HG03066 (cell line): ENCODE measurements around the gene KCNE1.

ENCODE experiments used
- ATAC-seq: cut with Tn5 transposase; IDR thresholded peaks from one replicate; pipeline ENCODE4 v1.9.1; 2021; ENCODE audit warnings: low read depth; ENCODE audit not compliant: unreplicated experiment

KCNE1 gene

DNA sequence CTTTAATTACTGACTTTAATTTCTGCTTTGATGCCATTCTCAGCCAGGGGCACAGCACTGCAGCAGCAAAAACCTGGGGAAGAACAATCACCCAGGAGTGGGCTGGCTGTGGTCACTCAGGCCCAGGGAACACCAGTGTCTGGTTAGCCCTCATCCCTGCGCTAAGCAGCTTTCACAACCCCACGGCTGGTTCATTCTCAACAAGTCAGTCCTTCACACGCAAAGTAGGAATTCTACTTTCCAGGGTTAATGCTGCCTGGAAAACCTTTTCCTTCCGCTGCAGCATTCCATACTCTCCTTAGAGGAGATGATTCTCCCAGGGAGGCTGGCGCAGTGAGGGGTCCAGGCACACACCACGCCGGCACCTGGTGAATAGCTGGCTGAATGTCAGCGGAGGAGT, 24.3 kb upstream of the KCNE1 start:
- ATAC-seq: no peak

GRCh38 chr21:34535886-34536285, 23.9 kb upstream of the KCNE1 start:
- ATAC-seq: no peak

DNA sequence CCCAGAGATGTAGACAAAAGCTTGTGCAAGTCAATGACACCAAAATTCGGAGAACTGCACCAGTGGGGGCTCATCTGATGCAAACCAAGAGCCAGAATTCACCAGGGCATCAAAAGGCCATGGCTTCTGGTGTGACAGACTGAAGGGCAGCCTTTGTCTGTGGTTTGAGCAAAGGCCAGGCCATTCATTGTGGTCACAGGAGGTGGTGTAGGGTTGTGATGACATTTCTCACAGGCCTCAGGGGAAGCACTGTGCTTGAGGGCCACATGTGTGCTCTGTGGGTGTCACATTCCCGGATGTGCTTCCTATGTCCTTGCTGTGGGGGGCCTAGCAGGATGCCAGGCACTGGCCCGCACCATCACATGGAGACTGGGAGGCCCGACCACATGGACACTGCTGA, 22.5 kb upstream of the KCNE1 start:
- ATAC-seq: no peak

DNA sequence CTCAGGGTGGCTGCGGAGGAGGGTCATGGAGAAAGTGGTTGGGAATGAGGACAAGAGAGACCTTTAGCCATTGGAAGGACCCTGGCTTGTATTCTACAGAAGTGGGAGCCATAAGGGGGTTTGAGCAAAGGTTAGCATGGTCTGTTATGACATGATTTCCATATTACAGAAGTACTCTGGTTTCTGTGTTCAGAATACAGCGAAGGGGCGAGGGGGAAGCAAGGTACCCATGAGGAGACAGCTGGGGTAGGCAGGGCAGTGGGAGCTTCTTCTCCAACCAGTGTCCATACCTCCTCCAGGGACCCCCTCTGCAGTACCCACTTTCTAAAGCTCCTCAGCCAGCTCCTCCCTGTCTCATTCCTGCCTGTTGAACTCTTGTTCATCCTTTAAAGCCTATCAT, 21.9 kb upstream of the KCNE1 start:
- ATAC-seq: no peak

DNA sequence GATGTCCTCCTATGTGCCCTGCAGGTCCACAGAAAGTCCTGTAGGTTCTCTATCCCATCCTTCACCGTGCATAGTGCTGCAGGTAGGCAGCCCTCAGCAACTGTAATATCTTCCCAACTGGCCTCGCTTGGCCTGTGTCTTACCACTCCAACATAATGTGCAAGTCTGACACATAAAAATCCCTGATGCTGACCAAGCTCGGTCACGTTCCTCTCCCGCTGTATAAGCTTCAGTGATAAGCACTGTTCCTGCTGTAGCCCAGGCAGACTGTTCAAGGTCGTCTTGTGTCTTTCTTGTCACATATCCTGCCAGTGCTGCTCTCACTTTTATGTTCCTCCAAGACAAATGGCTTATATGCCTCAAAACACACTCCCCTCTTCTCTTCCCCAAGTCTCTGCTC, 19.4 kb upstream of the KCNE1 start:
- ATAC-seq: no peak

- ATAC-seq: no peak
Observed at GRCh38 chr21:34530261-34530660, 18.3 kb upstream of the KCNE1 start.

DNA sequence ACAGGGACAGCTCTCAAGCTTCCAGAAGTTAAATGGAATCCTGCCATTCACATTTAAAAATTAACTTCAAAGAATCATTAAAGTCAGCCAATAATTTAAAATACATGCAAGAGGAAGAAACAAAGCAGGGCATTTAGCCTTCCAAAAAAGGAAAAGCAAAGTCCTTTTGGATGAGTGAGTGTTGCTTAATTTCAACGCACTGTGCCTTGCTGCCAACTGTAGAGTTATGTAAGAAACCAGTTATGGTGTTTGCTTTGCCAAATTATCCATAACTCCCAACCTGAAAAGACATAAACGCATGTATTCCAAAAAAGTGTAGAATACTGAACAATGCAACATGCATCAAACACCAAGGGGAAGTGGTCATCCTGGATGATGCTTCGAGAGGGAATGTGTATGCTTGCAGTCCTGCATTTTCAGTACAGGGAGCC, 16.1 kb upstream of the KCNE1 start:
- no peak for ATAC-seq

DNA sequence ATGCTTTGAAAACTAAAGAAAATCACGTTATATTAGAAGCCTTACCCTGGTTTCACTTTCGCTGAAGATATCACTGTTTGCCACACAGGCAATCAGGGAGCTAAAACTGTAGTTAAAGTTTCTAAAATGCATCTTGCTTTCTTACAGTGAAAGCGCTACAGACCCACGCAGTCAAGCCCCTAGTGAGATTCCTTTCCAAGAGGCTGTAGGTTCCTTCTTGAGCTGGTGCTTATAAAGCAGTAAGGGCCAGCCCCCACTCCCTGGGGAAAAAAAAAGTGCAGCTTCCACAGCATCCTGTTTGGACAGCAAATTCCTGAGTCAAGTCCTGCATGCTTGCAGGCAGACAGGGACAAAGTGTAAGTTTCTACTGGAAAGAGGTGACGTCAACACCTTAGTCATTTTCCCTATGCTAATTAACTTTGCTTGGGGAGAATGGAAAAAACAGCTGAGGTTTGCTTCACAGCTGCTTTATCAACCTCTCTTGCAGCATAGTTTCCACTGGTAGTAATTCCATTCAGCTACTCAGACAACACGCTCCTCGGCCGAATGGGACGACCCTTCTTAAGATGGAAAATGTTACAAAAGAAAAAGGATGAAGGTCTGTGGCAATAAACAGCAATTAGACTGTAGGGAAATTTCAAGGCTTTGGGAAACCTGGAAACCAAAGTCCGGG, 14.7 kb upstream of the KCNE1 start:
- ATAC-seq: no peak

DNA sequence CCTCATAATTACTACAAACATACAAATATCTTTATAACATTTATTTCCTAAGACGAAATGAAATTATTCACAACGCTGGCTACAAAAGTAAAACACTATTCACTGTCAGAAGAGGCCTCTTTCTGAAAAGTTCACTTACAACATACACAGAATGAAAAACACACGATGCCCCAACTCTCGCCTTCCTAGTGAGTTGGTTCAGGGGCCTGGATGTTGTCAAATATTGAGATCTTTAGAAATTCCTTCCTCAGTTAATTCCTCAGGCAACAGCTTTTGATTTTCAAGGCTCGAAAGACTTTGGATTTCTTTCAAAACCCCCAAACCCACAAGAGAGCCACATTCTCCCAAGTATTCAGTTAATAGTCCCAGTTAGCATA, 14.2 kb upstream of the KCNE1 start:
- ATAC-seq: no peak

DNA sequence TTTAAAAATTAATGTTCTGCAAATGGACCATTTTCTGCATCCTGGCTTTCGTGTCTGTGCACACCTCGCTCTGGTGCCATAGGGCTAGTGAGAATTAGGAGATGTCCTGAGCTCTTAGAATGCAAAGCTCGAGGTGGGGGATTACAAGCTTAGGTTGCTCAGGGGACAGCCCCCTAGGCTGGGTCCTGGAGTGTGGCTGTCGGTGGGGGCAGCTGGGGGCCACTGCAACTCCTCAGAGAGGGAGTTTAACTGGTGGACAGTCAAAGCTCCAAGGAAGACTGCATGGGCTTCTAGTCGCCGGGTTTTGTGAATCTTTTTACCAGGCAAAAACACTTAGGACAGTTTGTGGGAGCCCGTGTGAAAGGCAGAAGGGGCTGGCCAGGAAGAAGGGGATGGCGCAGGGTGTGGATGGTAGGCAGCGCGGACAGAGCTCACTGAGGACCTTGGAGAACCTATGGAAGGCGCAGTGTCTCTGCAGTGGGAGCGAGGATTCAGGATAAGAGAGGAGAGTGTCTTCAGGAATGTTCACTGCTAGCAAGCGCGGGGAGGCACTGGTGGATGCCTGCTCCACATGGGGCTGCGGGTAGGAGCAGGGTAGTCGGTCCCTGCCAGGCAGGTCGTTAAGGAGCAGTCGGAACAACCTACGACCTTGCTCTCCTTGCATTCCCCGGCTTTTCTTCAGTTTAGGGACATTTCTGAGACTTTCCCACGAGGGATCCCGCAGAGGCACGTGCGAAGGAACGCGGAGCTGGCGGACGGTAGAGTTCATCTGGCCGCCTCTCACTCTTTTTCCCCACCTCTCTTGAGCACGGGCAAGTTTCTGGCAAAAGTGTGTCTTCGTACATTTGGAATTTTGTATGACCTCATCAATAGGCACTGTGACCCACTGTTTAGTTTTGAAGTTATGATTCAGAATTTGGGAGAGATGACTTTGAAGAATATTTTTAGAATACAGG, 12.9 kb upstream of the KCNE1 start:
- ATAC-seq: no peak

DNA sequence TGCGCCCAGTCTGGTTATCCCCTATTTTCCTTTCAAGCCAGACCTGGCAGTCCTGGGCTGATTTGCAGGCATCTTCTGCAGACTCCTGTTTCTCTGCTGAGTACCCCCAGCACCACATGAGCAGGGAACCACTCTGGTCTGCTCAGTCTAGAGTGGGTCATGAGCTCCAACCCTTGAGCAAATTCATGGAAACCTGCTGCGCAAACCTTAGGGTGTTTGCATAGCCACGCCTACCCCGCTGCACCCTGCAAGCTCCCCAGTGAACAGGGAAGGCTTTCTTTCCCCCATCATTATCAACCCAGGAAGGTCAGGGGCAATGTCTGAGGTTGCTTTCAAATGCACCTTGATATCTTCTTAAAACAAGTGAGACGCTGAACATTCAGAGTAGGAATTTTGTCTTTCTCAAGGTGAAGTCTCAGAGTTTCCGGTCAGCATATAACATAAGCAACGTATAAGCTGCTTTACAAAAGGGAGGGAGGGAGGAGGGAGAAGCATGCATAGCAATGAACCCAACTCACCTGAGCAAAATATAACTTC, 11.1 kb upstream of the KCNE1 start:
- ATAC-seq: no peak

DNA sequence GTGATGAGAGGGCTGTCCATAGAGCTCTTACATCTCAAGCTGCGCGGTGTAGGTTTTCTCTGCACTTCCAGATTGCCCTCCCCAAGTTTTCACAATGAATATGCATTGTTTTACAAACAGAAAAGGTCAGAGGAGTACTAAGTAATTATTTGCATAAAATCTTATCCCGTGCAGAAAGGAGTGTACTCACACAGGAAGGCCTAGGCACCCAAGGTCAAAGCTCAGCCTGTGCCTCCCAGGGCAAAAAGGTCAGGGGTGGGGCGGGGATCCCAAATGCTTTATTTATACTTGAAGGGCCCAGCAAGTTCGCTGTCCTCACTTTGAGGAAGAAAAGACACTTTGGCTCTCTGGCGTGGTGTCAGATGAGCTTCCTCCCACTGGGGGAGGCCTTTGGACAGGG, 10.3 kb upstream of the KCNE1 start:
- no peak for ATAC-seq

DNA sequence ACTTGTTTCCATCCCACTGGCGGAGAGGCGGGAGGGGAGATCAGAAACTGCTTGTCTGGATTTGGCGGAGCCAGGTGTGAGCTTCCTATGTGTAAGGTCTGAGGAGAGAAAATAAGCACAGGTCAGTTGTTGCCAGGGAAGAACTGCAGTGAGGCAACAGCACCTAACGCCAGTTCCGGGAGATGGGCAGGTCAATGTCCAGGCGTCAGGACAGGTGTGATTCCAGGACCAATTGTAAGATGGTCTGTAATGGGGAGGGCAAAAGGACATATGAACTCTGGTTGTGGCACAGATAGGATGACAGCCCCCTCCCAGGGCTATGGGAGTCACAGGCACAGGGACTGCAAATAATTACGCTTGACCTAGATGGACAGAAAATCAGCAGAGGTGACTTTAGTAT, 9.6 kb upstream of the KCNE1 start:
- ATAC-seq: no peak

DNA sequence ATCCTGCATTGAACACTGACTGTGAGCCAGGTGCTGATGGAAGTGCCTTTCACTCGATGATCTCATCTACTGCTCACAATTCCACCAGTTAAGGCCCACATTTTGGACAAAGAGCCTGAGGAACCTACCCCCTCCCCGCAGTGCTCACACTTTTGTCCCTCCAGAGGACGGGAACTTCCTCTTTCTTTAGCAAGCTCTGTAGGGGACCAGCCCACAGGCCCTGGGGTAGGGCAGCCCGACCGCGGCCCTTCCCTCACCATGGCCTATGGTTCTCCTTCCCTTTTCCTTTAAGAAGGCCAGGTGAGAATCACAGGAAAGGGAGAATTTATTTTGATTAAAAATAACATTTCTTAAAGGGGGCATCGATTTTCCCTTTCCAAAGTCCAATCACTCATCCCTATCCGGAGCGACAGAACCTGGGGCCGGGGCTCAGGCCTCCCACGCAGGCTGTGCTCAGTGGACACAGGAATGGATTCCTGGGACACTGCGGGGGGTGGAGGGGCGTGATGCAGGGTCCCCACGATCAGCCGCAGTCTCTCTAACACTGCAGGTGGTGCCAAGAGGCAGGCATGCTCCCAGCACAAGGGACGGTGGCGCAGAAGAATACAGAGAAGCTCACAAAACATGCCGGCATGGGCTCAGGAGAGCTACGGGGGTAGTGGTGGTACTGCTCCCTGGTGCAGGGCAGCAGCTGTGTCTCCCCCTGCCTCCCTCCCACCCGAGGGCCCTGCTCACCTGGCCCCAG, 8.9 kb upstream of the KCNE1 start:
- ATAC-seq: no peak

DNA sequence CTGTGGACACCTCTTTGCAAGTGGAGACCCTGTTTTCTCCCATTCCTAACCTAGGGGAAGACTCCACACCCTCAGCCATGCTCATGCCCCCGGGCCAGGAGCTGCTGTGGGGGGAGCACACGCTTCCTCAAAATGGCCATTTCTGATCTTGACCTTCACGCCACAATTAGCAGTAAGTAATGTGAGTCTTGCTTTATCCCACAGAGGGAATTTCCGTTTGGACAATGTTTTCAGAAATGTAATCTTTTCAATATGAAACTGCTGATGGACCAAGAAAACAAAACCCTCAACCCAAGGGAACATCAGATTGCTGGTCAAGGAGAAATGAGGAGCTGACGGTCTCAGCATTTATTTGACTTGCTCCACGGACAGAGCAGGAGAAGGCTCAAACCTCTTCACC, 8.3 kb upstream of the KCNE1 start:
- no peak for ATAC-seq

DNA sequence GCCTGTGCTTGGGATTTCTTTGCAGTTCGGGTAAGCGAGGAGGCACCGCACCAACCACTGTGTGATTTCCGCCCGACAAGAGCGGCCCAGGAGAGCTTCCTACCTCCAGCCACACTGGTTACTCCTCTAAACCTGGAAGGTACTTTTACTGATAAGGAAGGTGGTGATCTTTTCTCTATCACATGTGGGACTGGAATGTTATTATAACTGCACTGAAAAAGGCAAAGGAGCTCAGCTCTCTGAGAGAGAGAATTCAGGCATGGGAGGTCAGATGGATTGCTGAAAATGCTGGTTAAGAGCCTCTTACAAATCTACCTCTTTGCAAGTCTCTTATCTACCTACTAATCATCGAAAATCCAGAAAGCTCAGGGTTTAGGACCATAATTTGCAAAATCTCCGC, 7.7 kb upstream of the KCNE1 start:
- ATAC-seq: no peak

GRCh38 chr21:34519016-34519415, 7.0 kb upstream of the KCNE1 start:
- no peak for ATAC-seq

- no peak for ATAC-seq
Observed at GRCh38 chr21:34518301-34518700, 6.3 kb upstream of the KCNE1 start.

GRCh38 chr21:34517491-34518245, 5.7 kb upstream of the KCNE1 start:
- ATAC-seq: no peak

DNA sequence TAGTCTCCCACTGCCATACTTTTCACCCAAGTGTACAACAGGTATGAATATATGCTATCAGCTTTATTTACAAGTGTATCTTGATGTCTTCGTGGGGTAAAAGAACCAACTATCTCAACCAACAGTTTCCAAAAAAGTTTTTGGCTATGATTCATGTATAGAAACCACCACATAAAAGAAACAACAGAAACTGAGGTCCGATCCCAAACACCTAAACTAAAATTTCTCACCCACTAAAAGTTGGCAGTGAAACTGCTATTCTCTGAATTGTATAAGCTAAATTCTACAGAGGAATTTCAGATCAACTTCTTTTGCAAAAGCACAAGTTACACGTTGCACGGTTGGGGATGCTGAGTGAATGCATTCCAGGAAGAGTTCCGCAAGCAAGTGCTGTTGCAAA, 5.0 kb upstream of the KCNE1 start:
- ATAC-seq: no peak
